CD14-positive monocyte (primary cell): ENCODE data around the gene CNTN4. TPM values are rescaled to one million over a fixed set of nuclear protein-coding genes. Genes with fewer than 3 reads are reported as not detected.

Experiments used
- DNase-seq, 3 donors: peaks; one replicate each; pipeline ENCODE4 v3.0.0-alpha.2; 2011 to 2022
- H2AFZ ChIP-seq: 2 replicates; pipeline ENCODE4 v1.6.0; 2012; ENCODE audit warnings: mild to moderate bottlenecking, low read depth, low read length, inconsistent platforms; ENCODE audit not compliant: insufficient read depth, poor library complexity, severe bottlenecking
- H3K27ac ChIP-seq, 2 donors: 1 replicate in 1 of 2; 2 replicates in 1 of 2; pipeline ENCODE4 v1.5.1; 2012 to 2013; ENCODE audit warnings: low read length in 2 of 2, control low read depth in 1 of 2, inconsistent platforms in 1 of 2, low read depth in 1 of 2, mild to moderate bottlenecking in 1 of 2
- H3K27me3 ChIP-seq, 2 donors: one replicate each; pipeline versions ENCODE4 v1.6.0 to v1.6.1; 2011 to 2013; ENCODE audit warnings: low read length in 2 of 2; ENCODE audit not compliant: control insufficient read depth in 2 of 2, insufficient read depth in 2 of 2
- H3K36me3 ChIP-seq, 2 donors: replicated peaks in 1 of 2; 1 replicate in 1 of 2; 2 replicates in 1 of 2; pipeline versions ENCODE4 v1.5.1 to v1.6.1; 2012 to 2013; ENCODE audit warnings: low read length in 2 of 2, control low read depth in 1 of 2, inconsistent platforms in 1 of 2, mild to moderate bottlenecking in 1 of 2; ENCODE audit not compliant: insufficient read depth in 2 of 2, control insufficient read depth in 1 of 2
- H3K4me1 ChIP-seq, 2 donors: 1 replicate in 1 of 2; 2 replicates in 1 of 2; pipeline versions ENCODE4 v1.5.1 to v1.6.1; 2012 to 2013; ENCODE audit warnings: low read length in 2 of 2, control low read depth in 1 of 2, inconsistent platforms in 1 of 2, mild to moderate bottlenecking in 1 of 2, moderate library complexity in 1 of 2; ENCODE audit not compliant: insufficient read depth in 2 of 2, control insufficient read depth in 1 of 2
- H3K4me2 ChIP-seq: replicated peaks from 2 replicates; pipeline ENCODE3; 2012; ENCODE audit warnings: low read length, moderate library complexity, mild to moderate bottlenecking; ENCODE audit not compliant: poor library complexity, severe bottlenecking; ENCODE audit errors: extremely low read depth
- H3K4me3 ChIP-seq, 3 experiments: fragments of 200-600 bp in 1 of 3; sonication (generic) in 1 of 3; replicated peaks in 1 of 3; 1 replicate in 2 of 3; 2 replicates in 1 of 3; pipeline ENCODE4 v1.5.1; 2011 to 2013; ENCODE audit warnings: low read length in 3 of 3, mild to moderate bottlenecking in 3 of 3, control low read depth in 2 of 3, low read depth in 2 of 3, inconsistent platforms in 1 of 3, moderate library complexity in 1 of 3
- H3K79me2 ChIP-seq: 2 replicates; pipeline ENCODE4 v1.6.0; 2012; ENCODE audit warnings: mild to moderate bottlenecking, control low read depth, inconsistent platforms, low read length, moderate library complexity; ENCODE audit not compliant: insufficient read depth
- H3K9ac ChIP-seq: 2 replicates; pipeline ENCODE4 v1.6.0; 2017; ENCODE audit warnings: low read length, mild to moderate bottlenecking; ENCODE audit not compliant: insufficient read depth, poor library complexity, severe bottlenecking
- H3K9me3 ChIP-seq, 2 donors: replicated peaks in 1 of 2; 1 replicate in 1 of 2; 2 replicates in 1 of 2; pipeline versions ENCODE4 v1.5.1 to v1.6.1; 2012 to 2013; ENCODE audit warnings: low read length in 2 of 2, control low read depth in 1 of 2; ENCODE audit not compliant: control insufficient read depth in 1 of 2, insufficient read depth in 1 of 2
- H4K20me1 ChIP-seq: 2 replicates; pipeline ENCODE4 v1.6.0; 2012; ENCODE audit warnings: mild to moderate bottlenecking, low read length, control low read depth, moderate library complexity; ENCODE audit not compliant: insufficient read depth
- H3K27ac Mint-ChIP-seq, 7 donors: one replicate each; pipeline ENCODE4 v1.8.0; 2020; ENCODE audit warnings: mild to moderate bottlenecking in 7 of 7, mixed read lengths in 7 of 7, moderate library complexity in 6 of 7, inconsistent platforms in 2 of 7
- H3K27me3 Mint-ChIP-seq, 3 donors: one replicate each; pipeline ENCODE4 v1.8.0; 2021 to 2022; ENCODE audit warnings: low read depth in 3 of 3, mild to moderate bottlenecking in 3 of 3, mixed read lengths in 3 of 3, moderate library complexity in 3 of 3, inconsistent platforms in 1 of 3
- H3K36me3 Mint-ChIP-seq, 2 donors: one replicate each; pipeline ENCODE4 v1.8.0; 2020; ENCODE audit warnings: mixed read lengths in 2 of 2, inconsistent platforms in 1 of 2, mild to moderate bottlenecking in 1 of 2
- H3K4me1 Mint-ChIP-seq: one replicate; pipeline ENCODE4 v1.8.0; 2020; ENCODE audit warnings: mild to moderate bottlenecking, mixed read lengths
- H3K4me3 Mint-ChIP-seq, 2 donors: one replicate each; pipeline ENCODE4 v1.8.0; 2020; ENCODE audit warnings: mild to moderate bottlenecking in 2 of 2, mixed read lengths in 2 of 2, moderate library complexity in 1 of 2
- H3K9me3 Mint-ChIP-seq, 7 donors: one replicate each; pipeline ENCODE4 v1.8.0; 2020 to 2022; ENCODE audit warnings: mixed read lengths in 7 of 7, mild to moderate bottlenecking in 6 of 7, moderate library complexity in 6 of 7, inconsistent platforms in 2 of 7
- WGBS: methylation state at CpG from one replicate; pipeline ENCODE4 v1.1.5; 2013; ENCODE audit warnings: missing lambda C conversion rate; ENCODE audit not compliant: insufficient coverage; 5-methylcytosine and 5-hydroxymethylcytosine counted together
- intact Hi-C, 2 donors: fragments of 100-400 bp; cut with micrococcal nuclease; formaldehyde crosslinking; loops; one replicate each; pipeline versions ENCODE4 v1.15.0 to v1.15.1; 2023
- polyA plus RNA-seq, 3 donors: library from polyadenylated mRNA; depleted of rRNA in 1 of 3; unstranded in 2 of 3; stranded (reverse) in 1 of 3; fragments of 300-500 nt in 2 of 3; fragments of >200 nt in 1 of 3; fragmentation: Illumina TruSeq in 2 of 3; gene quantifications; 1 replicate in 2 of 3; 2 replicates in 1 of 3; pipeline ENCODE4 v1.2.3, GENCODE V29; 2012 to 2021
- TF ChIP-seq, protein P1 (sequence below): fragments of 200-600 bp; IDR thresholded peaks from one replicate; pipeline ENCODE4 v1.8.0; 2022; ENCODE audit warnings: antibody characterized with exemption, mild to moderate bottlenecking

CNTN4 gene
- polyA plus RNA-seq, 3 donors: not detected

- no peak overlapping the region for H3K4me2 ChIP-seq
- H3K4me1 ChIP-seq: no peaks in the 10 kb centered on the region
- H3K9me3 ChIP-seq: peaks cover 0 to 3% of the 10 kb centered on the region in 2 donors
- no peak overlapping the region for H3K27ac ChIP-seq
- H2AFZ ChIP-seq: no peak overlapping the region
- Mint-ChIP-seq H3K4me3 (no peak overlapping the region), H3K36me3 (no peaks in the 10 kb centered on the region), H3K9me3 (peaks cover 0 to 6% (median 2%) of the 10 kb centered on the region in 7 donors), H3K27ac (no peak overlapping the region), H3K27me3 (no peaks in the 10 kb centered on the region), H3K4me1 (no peaks in the 10 kb centered on the region)
- DNase-seq: no peak
- H3K4me3 ChIP-seq: no peak overlapping the region
- no peak overlapping the region for H3K9ac ChIP-seq
- no peaks in the 10 kb centered on the region for H4K20me1 ChIP-seq
- no CpG with 5 or more reads among the region's 1 CpG for WGBS
- no peaks in the 10 kb centered on the region for H3K27me3 ChIP-seq
- H3K36me3 ChIP-seq: no peaks in the 10 kb centered on the region
- no peaks in the 10 kb centered on the region for H3K79me2 ChIP-seq
- TF ChIP-seq, protein P1, sequence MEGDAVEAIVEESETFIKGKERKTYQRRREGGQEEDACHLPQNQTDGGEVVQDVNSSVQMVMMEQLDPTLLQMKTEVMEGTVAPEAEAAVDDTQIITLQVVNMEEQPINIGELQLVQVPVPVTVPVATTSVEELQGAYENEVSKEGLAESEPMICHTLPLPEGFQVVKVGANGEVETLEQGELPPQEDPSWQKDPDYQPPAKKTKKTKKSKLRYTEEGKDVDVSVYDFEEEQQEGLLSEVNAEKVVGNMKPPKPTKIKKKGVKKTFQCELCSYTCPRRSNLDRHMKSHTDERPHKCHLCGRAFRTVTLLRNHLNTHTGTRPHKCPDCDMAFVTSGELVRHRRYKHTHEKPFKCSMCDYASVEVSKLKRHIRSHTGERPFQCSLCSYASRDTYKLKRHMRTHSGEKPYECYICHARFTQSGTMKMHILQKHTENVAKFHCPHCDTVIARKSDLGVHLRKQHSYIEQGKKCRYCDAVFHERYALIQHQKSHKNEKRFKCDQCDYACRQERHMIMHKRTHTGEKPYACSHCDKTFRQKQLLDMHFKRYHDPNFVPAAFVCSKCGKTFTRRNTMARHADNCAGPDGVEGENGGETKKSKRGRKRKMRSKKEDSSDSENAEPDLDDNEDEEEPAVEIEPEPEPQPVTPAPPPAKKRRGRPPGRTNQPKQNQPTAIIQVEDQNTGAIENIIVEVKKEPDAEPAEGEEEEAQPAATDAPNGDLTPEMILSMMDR: no peak
- intact Hi-C loops: no loop called here
Observed at GRCh38 chr3:2415083-2415482, 316.4 kb downstream of the CNTN4 start.

GRCh38 chr3:2420919-2421318 lies 322.3 kb downstream of the CNTN4 start:
- no peak overlapping the region for H3K4me3 Mint-ChIP-seq
- Histone ChIP-seq H3K4me1 (no peaks in the 10 kb centered on the region), H3K36me3 (no peaks in the 10 kb centered on the region), H3K4me2 (no peak overlapping the region), H3K79me2 (no peaks in the 10 kb centered on the region), H3K9ac (no peak overlapping the region), H3K27ac (no peak overlapping the region), H3K27me3 (no peaks in the 10 kb centered on the region), H3K9me3 (peaks cover 0 to 6% of the 10 kb centered on the region in 2 donors), H4K20me1 (no peaks in the 10 kb centered on the region), H2AFZ (no peak overlapping the region), H3K4me3 (no peak overlapping the region)
- H3K27ac Mint-ChIP-seq: no peak overlapping the region
- H3K27me3 Mint-ChIP-seq: peaks cover 0 to 1% (median 0%) of the 10 kb centered on the region in 3 donors
- no peaks in the 10 kb centered on the region for H3K36me3 Mint-ChIP-seq
- H3K9me3 Mint-ChIP-seq: peaks cover 0 to 9% (median 7%) of the 10 kb centered on the region in 7 donors
- TF ChIP-seq, protein P1: no peak
- intact Hi-C loops: no loop called here
- no peak for DNase-seq
- no peaks in the 10 kb centered on the region for H3K4me1 Mint-ChIP-seq
- WGBS: 87% methylated on average over 2 of the region's 3 CpGs
